Lower leg skin (tissue), 3 donors: ENCODE data around the gene MARCHF10.

ENCODE experiments used
- CTCF ChIP-seq, 3 donors: fragments of 450-650 bp; IDR thresholded peaks; one replicate each; pipeline ENCODE4 v1.5.1; 2016; ENCODE audit warnings: antibody characterized with exemption in 3 of 3, mild to moderate bottlenecking in 3 of 3, moderate library complexity in 2 of 3
- POLR2A ChIP-seq, 2 donors: fragments of 450-650 bp; IDR thresholded peaks; one replicate each; pipeline ENCODE4 v1.6.1; 2016 to 2017; ENCODE audit warnings: antibody characterized with exemption in 2 of 2, mild to moderate bottlenecking in 1 of 2, moderate library complexity in 1 of 2

DNA sequence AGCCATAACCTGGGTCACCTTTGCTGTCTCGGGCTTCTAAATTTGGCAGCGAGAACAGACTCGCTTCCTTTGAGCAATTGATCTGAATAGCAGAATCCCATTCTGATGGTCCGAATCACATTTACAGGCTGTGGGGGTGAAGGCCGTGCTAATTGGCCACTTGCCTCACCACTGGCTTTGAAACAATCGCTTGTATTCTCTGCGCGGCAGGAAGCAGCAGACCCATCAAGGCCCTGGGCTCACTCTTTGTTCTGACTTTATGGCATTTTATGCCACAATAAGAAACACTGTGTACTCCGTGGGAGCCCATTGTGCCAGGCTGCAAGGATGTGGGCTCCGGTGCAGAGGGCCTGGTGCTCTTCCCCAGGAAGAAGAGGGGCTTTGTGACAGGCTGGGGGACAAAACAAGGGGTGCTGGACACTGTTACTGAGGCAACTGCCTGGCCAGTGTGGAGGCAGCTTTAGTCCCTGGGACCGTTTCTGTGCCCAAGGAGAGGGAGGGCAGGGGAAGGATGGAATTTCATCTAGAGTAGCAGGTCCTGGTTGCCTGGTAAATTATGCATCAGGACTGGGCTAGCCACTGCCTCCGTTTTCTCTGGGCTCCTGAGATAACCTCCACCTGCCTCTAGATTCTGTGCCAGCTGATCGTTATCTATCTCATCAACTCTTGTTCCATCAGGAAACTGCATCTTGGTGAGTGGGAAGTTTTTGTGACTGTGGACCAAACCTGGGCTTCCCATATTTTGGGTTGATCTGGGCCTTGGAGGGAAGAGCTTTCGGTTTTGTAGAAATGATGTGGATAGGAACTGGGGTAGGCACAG lies 102.1 kb downstream of the MARCHF10 start:
- TF ChIP-seq POLR2A (IDR thresholded peaks at IDR 0.05) (no peak), CTCF (IDR thresholded peaks at IDR 0.05) (no peak)
